Fibroblast of peridontal ligament (primary cell): Measurements from ENCODE around the gene LDLRAD4.
"Not testable (repeated sequence)": the region's sequence is repeated elsewhere in the genome, so short reads cannot be mapped to it uniquely, and the experiment has no call there.

ENCODE experiments used
- DNase-seq: peaks from one replicate; pipeline ENCODE4 v3.0.0-alpha.2; 2010; ENCODE audit errors: extremely low read depth

Gene LDLRAD4

DNA sequence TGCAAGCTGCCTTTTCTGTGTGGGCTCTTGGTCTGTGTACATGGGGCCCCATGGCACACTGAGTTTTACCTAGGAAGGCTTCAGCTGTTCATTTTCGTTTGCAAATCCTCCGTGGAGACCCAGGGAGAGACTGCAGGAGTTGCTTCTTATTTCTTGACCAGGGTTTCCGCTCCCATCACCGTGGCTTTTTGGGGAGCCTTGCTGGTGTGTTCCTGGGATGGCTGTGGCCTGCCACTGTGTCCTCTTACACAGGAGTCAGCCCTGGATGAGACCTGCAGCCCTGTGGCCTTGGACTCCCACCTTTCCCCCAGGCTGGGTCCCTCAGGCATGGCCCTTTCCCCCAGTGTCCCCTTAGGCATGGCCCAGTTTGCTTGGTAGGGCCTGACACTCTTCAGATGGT, 370.8 kb downstream of the LDLRAD4 start:
- DNase-seq: no peak

DNA sequence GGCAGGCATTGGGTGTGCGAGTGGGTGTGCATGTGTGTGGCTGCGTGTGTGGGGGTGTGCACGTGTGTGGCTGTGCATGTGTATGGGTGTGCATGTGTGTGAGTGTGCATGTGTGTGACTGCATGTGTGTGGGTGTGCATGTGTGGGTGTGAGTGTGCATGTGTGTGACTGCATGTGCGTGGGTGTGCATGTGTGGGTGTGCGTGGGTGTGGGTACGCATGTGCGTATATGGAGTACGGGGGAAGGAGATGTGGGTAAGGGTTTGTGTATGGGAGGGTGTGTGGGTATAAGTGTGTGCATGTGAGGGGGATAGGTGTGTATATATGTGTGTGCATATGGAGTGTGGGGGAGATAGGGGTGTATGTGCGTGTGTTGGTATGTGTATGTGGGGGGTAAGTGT, 371.4 kb downstream of the LDLRAD4 start:
- DNase-seq: no peak

DNA sequence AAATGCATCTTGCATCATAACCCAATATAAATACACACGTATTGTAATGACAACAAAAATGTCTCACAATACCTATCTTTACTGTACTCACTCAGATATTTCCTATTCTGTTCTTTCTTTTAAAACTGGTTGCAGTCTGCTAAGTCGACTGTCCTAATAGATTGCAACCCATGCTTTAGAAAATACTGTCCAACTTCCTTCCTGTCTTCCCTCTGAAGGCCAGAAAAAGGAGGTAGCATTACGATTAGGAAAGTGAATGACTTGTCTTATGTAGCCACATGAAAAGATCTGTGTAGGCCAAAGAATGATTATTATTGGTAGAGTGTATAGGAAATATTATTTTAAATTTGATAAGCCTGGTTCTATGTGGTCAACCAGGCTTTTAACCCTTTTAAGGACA, 373.7 kb downstream of the LDLRAD4 start:
- DNase-seq: no peak

DNA sequence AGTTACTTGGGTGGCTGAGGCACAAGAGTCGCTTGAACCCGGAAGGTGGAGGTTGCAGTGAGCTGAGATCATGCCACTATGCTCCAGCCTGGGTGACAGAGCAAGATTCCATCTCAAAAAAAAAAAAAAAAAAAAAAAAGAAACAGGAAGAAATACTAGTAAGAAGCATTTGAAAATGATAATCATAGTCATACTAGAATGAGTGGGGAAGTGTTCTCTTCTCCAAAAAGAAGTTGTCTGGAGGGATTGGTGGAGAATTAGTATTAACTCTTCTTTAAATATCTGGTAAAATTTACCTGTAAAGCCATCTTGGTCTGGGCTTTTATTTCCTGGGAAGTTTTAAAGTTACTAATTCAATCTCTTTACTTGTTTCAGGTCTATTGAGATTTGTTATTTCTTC, 376.0 kb downstream of the LDLRAD4 start:
- DNase-seq: no peak

DNA sequence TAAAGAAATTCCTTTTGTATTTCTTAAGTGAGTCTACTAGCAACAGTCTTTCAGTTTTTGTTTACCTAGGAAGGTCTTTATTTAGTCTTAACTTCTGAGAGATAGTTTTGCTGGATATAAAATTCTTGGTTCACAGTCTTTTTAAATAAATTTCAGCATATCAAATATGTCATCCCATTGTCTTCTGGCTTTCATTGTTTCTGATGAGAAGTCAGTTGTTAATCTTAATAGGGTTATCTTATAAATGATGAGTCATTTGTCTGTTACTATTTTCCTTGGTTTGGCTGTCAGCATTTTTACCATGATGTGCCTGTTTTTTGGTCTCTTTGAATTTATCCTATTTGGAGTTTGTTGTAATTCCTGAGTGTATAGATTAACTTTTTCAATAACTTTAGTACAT, 378.5 kb downstream of the LDLRAD4 start:
- no peak for DNase-seq

DNA sequence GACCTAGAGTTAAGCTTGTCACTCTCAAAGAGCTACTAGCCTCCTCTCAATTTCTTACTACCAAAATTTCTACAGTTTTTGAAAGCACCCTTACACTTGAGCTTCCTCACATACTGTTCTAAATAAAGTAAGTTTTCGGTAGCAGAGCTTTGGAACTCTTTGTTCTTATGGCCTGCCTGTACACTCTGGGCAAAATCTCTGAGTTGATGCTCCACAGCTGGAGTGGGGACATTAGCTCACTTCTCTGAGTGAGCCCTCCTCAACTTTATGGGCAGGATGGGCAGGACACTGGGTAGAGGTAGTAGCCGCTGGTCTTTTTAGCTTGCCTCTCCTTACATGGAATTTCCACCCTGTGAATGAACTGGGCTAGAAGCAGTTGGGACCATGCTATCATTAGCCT, 380.0 kb downstream of the LDLRAD4 start:
- DNase-seq: no peak

DNA sequence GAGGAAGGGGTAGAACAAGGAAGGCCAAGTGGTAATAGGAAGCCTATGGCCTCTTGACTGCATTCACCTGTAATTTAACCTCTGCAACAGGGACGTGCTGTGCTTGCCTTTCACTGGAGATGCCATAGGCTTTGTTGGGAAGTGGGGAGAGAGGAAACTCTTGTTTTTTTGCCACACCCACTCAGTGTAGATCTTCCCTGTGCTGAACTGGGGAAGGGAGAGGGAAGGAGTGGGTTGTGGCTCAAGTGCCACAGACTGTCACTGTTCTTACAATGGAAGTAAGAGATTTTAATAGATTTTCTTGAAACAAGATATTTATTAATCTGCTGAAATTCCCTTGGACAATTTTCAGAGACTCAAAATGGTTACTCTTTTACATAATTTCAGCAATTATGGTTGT, 380.5 kb downstream of the LDLRAD4 start:
- no peak for DNase-seq

DNA sequence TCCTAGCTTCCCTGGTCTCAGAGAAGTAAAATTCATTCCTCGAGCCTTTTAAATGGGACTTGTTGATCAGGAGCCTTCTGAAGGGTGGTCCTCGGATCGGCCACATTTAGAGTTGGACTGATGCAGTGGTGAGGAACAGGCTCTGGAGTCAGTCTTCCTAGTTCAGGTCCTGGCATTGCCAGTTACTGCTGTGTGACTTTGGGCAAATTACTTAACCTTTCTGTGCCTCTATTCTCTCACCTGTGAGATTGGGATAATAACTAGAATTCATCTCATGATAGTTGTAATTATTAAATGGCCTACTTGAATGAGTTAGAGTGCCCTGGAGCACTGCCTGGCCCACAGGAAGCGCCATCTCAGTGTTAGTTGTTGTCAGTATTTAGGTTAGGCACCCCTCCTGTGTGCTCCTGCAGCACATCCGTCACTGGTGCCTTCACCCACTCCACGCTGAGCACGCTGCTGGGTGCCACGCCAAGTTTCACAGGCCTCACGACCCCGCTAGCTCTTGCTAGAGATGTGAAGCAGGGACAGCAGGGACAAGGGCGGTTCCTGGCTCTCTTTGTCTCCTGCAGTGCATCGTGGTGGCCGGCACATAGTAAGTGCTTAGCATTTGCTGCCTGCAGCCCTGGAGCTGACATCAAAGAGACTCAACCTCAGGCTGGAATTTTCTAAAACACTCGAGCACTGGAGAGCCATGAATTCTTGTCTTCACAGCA, 384.9 kb downstream of the LDLRAD4 start:
- no peak for DNase-seq

DNA sequence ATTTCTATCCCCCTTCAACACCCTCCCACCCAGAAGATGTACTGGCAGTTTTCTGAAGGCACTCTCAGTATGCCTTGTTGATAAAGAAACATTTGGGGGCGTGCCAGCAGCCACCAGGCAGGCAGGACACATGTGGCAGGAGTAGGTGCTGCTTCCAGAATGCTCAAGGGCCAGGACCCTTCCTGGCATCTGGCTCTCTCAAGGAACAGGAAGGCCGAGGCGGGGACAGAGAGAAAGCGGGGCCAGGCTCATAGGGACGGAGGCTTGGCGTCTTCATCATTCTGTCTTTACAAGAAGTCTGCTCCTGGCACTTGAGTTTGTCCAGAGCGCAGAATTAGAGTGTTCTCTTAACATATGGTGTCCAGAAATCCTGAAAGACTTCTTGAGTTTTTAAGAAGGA, 386.2 kb downstream of the LDLRAD4 start:
- DNase-seq: no peak

DNA sequence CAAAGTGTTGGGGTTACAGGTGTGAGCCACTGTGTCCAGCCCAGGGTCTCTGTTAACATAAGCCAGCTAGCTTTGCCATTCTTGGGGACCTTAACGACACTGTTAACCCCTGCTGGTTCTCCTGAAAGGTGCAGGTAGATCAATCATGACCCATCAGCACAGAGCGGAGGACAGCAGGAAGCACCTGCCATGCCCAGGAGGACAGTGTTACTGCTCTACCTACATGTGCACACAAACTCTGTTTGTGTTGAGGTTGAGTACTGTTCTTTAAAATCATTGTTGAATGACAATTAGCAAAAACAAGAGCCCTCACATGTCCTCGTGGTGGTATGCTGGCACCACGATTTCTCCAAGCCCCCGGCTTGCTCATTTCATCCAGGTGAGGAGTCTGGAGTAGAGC, 386.9 kb downstream of the LDLRAD4 start:
- DNase-seq: no peak

DNA sequence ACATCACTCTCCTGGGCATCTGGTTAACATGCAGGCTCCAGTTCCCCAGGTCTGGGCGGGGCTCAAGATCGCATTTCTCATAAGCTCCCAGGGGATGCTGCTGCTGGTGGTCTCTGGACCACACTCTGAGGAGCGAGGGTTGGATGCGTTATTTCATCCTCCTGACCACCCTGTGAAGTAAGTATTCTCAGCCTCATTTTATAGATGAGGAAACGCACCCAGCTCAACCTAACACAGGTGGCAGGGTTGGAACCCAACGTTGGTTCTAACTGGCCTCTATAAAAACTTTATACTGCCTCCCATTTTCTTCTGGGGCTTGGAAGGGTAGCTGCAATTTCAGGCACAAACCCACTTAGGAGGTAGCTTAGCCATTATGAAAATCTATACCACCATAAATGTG, 387.3 kb downstream of the LDLRAD4 start:
- DNase-seq: no peak

DNA sequence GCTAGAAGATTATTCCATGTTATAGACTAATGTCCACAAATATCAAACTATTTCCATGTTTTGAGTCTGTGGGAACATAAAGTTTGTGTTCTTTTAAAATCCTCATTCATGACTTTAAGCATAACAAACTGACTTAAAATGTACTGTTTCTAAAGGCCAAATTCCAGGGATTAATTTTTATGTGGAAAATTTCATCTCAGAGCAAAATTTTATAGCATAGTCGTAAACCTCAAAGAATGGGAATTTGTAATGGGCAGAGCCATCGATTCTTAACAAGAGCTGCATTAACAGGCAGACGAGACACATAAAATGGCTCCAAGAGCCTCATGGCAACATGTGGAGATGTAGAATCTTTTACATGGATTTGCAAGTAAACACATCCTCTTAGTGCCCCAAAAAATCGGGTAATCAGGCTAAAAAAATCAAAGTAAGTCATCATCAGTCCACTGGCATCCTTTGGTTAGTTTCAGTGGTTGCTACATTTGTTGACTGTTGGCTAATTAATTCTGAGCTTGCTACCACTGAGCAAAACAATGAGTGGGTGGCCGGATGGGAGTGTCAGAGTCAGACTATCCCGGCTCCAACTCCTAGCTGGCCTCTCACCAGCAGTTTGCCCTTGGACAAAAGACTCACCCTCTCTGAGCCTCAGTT, 388.2 kb downstream of the LDLRAD4 start:
- DNase-seq: no peak

DNA sequence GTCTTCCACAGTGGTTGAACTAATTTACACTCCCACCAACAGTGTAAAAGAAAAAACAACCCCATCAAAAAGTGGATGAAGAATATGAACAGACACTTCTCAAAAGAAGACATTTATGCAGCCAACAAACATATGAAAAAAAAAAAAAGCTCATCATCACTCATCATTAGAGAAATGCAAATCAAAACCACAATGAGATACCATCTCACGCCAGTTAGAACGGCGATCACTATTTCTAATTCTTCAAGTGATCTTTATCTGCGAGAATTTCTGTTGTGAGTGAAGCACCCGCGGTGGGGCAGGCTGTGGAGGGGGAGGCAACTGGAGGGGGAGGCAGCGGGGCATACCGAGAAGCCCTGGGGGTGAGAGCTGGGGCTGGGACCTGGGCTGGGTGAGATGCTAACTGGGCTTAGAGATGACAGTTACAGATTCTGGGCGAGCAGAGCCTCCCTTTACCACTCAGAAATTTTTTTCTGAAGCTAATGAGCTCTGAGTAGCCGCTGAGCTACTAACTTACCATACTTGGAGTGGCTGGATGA, 389.5 kb downstream of the LDLRAD4 start:
- DNase-seq: not testable (repeated sequence)

DNA sequence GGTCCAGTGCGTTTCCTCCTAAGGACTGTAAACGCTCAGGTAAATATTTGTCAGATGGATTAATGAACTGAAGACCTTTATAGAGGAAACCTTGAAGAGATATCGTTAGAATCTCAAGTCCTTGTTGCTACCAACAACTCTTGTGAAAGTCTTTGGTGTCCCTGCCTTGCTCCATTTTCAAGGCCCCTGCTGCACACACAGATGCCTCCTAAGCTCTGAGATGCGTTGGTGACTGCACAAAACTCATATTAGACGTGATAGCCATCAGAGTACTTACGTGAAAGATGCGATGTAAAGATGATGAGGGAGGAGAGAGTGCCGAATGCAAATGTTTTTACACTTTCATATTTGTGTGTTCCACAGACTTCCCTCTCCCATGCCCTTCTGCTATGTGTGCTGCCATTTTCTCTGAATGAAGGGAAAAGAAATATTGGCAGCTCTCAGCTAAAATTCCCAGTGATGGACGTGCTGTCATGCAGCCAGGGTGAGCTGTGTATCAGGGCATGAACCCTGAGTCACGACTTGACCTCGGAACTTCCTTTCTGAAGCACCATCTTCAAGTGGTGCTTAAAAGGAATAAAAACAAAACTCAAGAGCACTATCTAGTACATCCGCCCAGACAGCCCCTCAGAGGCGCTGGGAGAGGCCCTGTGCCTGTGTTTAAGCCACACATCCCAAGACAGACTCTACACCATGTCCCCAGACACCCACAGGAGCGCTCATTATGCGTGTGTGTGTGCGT, 390.4 kb downstream of the LDLRAD4 start:
- no peak for DNase-seq

DNA sequence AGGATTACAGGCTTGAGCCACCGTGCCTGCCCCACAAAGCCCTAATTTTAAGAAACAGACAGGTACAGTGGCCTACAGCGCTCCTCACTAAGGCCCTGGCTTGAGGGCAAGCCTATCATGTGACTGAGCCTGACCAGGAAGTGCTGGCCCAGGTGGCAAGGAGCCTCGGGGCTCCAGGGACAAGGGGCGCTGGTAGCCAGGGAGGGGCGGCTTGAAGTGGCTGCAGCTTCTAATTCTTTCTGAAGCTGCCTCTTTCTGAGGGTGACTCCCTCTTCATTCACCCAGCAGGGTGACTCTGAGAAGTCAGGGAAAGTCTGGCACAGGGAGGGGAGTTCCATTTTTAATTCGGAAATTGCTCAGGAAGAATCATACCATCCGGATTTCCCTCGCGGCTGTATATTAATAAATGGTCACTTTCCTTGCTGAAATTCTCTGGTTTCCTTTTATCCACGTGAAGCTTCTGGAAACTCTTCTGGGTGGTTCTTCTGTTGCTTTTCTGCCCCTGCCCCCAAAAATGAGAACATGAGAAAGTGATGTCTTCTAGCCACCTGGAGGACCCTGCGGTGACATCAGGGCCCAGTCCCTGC, 392.1 kb downstream of the LDLRAD4 start:
- DNase-seq: no peak

DNA sequence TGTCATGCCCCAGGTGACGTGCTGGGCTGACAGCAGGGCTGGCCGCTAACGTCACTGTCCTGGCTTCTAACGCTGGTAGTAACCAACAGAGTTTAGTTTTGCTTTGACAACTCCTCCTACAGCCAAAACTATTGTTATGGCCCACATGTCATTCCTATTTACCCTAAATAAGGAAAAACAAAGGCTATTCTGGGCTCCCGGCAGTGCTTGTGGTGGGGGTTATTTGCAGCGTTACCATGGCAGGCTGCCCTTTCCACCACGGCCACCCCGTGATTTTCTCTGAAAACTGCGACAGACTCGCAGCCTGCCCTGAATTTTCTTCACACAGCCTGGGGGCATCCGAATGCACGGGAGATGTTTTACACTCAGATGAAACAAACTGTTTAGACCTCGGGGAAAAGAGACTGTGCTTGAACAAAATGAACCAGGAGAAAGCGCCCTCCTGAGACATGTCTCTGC, 392.6 kb downstream of the LDLRAD4 start:
- peak; percentile 37 for DNase-seq

DNA sequence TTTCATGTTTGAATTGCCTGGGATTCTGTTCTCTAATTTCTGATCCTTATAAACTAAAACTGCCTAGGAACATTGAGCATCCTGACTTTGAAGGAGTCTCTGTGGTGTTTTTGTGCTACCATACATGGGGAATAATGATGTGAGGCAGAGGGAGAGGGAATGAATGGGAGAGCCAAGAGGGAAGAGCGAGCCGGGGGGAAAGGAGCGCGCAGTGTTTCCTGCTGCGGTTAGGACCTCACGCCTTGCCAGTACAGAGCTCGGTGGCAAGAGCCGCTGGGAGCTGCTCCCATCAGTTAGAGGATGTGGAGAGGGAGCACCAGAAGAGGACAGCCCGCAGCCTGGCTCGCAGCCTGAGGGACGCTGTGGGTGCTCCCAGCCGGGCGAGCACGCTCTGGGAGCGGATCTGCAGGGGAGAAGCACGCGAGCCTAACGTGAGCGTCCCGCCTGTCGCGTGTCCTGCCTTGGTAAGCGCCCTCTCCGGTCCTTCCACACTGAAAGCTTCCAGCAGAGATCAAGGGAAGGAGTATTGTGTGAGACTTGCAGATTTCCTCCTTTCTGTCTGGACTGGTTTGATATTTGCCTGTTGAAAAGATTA, 393.1 kb downstream of the LDLRAD4 start:
- peak; percentile 13 for DNase-seq

DNA sequence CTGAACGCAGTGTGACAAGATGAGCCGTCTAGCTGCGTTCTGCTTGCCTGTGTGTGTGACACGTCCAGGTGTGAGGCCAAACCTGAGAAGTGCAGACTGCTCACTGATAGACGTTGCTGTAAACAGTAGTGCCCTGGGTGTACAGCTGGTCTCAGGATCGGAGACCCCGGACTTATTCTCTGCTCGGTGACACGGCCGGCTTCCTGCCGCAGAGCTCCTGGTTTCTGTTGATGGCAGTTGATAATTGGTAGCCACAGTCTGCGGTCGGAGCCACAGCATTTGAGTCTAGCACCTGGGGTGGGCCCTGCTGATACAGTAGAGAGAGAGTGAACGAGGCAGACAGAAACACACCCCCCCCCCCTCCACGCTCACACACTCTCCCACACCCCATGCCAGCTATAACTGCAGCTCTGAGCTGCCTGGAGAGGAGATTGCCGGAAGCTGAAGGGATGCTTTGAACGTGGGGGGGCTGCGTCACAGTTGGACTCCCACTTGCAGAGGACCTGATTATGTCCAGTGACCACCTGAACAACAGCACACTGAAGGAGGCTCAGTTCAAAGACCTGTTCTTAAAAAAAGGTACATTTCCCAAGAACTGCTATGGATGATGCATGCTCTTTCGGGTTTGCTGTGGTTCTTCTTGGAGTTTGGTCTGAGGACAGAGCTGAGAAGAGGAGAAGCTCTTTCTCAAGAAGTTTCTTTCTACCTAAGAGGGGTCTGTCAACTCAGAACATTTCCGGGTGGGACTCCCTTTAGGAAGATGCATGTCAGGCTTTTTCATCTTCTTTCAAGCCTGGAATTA, 393.8 kb downstream of the LDLRAD4 start:
- peak; percentile 1 for DNase-seq

DNA sequence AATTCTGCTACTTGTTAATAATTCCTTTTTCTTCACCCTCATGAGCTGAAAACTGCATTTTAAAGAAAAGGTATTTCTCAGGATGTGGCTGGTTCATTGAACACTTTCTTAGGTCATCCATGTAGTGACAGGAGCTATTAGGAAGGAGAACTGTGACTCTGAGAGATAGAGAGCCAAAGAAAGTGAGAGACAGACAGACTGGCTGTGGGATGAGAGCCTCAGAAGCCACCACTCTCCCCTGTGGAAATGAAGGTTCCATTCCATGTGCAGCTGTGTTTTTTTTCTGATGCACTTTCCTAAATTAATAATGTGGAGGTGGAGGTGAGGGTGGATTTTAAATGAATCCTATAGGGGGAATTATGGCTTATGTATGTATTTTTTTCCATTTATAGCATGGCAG, 394.5 kb downstream of the LDLRAD4 start:
- no peak for DNase-seq

DNA sequence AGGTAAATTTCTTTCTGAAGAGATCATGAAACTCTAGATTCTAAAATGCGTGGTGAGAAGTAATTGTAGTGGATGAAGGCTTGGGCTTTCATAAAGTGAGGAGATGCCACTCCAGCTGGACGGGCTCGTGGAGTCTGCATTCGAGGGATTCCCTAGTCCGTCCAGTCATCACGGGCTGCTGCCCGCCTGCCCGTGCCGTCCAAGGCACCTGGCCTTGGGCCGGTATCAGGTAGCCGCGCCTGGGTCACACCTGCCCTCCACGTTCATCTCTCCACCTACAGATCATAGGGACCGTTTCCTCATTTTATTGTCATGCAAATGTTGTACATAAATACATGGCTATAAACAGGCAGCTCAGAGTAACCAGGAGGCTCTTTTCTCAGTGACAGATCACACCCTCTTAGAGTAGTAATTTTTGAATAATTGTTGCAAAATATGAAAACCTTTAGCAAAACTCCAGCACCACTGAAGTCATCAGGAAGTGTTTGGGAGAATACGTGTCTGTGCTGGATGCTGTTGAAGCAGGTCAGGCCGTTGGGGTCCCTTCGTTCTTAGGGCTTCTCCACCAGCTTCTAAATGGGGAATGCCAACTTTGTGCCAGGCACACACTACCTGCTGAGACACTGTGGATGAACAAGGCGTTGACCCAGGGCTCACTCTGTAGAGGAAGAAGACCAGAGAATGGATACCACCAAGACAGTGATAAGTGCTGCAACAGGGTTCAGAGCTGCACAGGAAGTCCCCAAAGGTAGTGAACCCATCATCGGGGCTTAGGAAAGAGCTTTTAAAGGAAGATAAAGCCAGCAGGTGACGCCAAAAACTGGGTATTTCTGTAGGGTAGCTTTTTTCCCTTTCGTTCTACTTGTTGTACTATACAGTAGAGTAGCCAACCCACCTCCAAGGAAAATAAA, 395.3 kb downstream of the LDLRAD4 start:
- no peak for DNase-seq
